SU-DHL-6 (cell line): ENCODE measurements around the gene PGLYRP4.

ENCODE experiments used
- H2AFZ ChIP-seq: fragments of 200-600 bp; sonication (generic); 2 replicates; pipeline ENCODE4 v1.6.1; 2014; ENCODE audit warnings: low read depth, mild to moderate bottlenecking, moderate library complexity, mixed read lengths, antibody characterized with exemption, low read length; ENCODE audit not compliant: severe bottlenecking
- H3F3A ChIP-seq: fragments of 200-600 bp; shearing (Covaris generic); 2 replicates; pipeline ENCODE4 v1.6.0; 2016; ENCODE audit warnings: antibody characterized with exemption, mild to moderate bottlenecking; ENCODE audit not compliant: insufficient read depth
- H3K27ac ChIP-seq: fragments of 200-600 bp; sonication (generic); 2 replicates; pipeline ENCODE4 v1.5.1; 2016; ENCODE audit warnings: low read depth, mild to moderate bottlenecking, low read length, moderate library complexity, mixed read lengths
- H3K27me3 ChIP-seq: fragments of 200-600 bp; sonication (generic), shearing (Covaris generic); 2 replicates; pipeline ENCODE4 v1.6.0; 2014; ENCODE audit warnings: mild to moderate bottlenecking, low read length
- H3K36me3 ChIP-seq: fragments of 200-600 bp; sonication (generic); 2 replicates; pipeline ENCODE4 v1.6.1; 2014; ENCODE audit warnings: mild to moderate bottlenecking, low read length, mixed read lengths
- H3K4me2 ChIP-seq: fragments of 300-600, 200-600 bp; shearing (Covaris generic), sonication (generic); 2 replicates; pipeline ENCODE4 v1.6.0; 2014; ENCODE audit warnings: low read length, low read depth, mild to moderate bottlenecking; ENCODE audit not compliant: poor library complexity, severe bottlenecking
- H3K4me3 ChIP-seq: fragments of 200-600 bp; sonication (generic); 2 replicates; pipeline ENCODE4 v1.5.1; 2014; ENCODE audit warnings: antibody characterized with exemption, low read length, mild to moderate bottlenecking, mixed read lengths; ENCODE audit not compliant: insufficient read depth, poor library complexity, severe bottlenecking
- H3K79me2 ChIP-seq: fragments of 200-600 bp; sonication (generic); 2 replicates; pipeline ENCODE4 v1.6.1; 2014; ENCODE audit warnings: mild to moderate bottlenecking, low read length, moderate library complexity; ENCODE audit not compliant: insufficient read depth
- H3K9ac ChIP-seq: fragments of 200-600 bp; sonication (generic); 2 replicates; pipeline ENCODE4 v1.7.0; 2014; ENCODE audit warnings: mild to moderate bottlenecking, low read length
- H3K9me2 ChIP-seq: fragments of 200-600 bp; sonication (generic); replicated peaks from 2 replicates; pipeline ENCODE4 v1.6.1; 2014; ENCODE audit warnings: low read length; ENCODE audit not compliant: insufficient read depth
- H3K9me3 ChIP-seq: fragments of 200-600 bp; sonication (generic); 2 replicates; pipeline ENCODE4 v1.6.1; 2014; ENCODE audit warnings: low read length, mixed read lengths; ENCODE audit not compliant: insufficient read depth
- H4K20me1 ChIP-seq: fragments of 200-600 bp; sonication (generic); 2 replicates; pipeline ENCODE4 v1.6.1; 2014; ENCODE audit warnings: low read depth, mild to moderate bottlenecking, antibody characterized with exemption, low read length, moderate library complexity, mixed read lengths
- EZH2phosphoT487 ChIP-seq: fragments of 200-600 bp; sonication (generic), shearing (Covaris generic); conservative IDR thresholded peaks from 2 replicates; pipeline ENCODE4 v1.6.1; 2018; ENCODE audit warnings: mild to moderate bottlenecking, antibody characterized with exemption, low read length, moderate library complexity, mixed read lengths
- TF ChIP-seq, protein P1 (sequence below): fragments of 200-600 bp; sonication (generic); IDR thresholded peaks from one replicate; pipeline ENCODE4 v1.5.1; 2017; ENCODE audit warnings: antibody characterized with exemption, mild to moderate bottlenecking, low read length, moderate library complexity; ENCODE audit not compliant: insufficient read depth, poor library complexity, severe bottlenecking

Gene PGLYRP4

DNA sequence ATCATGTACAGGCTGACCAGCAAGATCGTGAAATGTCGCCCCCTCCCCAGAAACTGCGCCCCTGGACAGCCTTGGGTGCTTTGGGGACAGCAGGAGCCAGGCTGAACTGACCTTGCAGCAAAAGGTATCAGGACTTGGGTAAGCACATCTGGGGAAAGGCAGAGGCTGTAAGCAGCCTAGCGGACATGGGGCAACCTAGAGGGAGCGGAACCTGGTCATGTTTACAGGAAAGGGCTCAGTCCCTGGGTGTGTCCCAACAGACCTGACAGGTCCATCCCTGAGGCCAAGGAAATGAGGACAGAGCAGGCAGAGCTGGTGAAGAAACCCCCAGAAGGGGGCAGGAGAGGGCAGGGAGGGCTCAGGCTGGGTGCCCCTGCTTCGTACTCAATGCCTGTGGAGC, 45.3 kb upstream of the PGLYRP4 start:
- Histone ChIP-seq H3K9me3 (no peaks in the 10 kb centered on the region), H3K79me2 (no peaks in the 10 kb centered on the region), H3F3A (no peaks in the 10 kb centered on the region), H3K9ac (no peak overlapping the region), H3K36me3 (no peaks in the 10 kb centered on the region), H3K27me3 (no peaks in the 10 kb centered on the region), H2AFZ (no peak overlapping the region), H3K4me3 (no peak overlapping the region), H3K27ac (no peak overlapping the region), H3K9me2 (no peaks in the 10 kb centered on the region), H3K4me2 (no peak overlapping the region), H4K20me1 (no peaks in the 10 kb centered on the region)
- TF ChIP-seq, protein P1, sequence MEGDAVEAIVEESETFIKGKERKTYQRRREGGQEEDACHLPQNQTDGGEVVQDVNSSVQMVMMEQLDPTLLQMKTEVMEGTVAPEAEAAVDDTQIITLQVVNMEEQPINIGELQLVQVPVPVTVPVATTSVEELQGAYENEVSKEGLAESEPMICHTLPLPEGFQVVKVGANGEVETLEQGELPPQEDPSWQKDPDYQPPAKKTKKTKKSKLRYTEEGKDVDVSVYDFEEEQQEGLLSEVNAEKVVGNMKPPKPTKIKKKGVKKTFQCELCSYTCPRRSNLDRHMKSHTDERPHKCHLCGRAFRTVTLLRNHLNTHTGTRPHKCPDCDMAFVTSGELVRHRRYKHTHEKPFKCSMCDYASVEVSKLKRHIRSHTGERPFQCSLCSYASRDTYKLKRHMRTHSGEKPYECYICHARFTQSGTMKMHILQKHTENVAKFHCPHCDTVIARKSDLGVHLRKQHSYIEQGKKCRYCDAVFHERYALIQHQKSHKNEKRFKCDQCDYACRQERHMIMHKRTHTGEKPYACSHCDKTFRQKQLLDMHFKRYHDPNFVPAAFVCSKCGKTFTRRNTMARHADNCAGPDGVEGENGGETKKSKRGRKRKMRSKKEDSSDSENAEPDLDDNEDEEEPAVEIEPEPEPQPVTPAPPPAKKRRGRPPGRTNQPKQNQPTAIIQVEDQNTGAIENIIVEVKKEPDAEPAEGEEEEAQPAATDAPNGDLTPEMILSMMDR = no peak
- no peak for TF ChIP-seq EZH2phosphoT487

DNA sequence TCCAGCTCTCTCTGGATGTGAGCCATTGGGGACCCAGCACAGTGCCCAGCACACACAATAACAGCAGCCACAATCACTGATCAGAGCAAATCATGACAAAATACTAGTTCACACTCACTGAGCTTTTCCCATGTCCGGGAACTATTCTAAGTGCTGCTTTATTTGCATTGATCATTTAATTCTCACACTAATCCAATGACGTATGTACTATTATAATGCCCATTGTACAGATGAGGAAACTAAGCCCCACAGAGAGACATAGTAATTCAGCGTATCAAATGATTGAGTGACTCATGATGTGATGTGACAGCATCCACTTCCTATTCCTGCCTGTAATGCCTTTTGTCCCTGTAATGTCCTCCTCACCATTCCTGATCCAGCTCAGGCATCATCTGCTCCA, 44.2 kb upstream of the PGLYRP4 start:
- Histone ChIP-seq H2AFZ (no peak overlapping the region), H3K4me2 (no peak overlapping the region), H3K9ac (no peak overlapping the region), H3F3A (no peaks in the 10 kb centered on the region), H3K27ac (no peak overlapping the region), H3K27me3 (no peaks in the 10 kb centered on the region), H3K9me2 (no peaks in the 10 kb centered on the region), H4K20me1 (no peaks in the 10 kb centered on the region), H3K36me3 (no peaks in the 10 kb centered on the region), H3K79me2 (no peaks in the 10 kb centered on the region), H3K4me3 (no peak overlapping the region), H3K9me3 (no peaks in the 10 kb centered on the region)
- TF ChIP-seq, protein P1 = no peak
- no peak for TF ChIP-seq EZH2phosphoT487

DNA sequence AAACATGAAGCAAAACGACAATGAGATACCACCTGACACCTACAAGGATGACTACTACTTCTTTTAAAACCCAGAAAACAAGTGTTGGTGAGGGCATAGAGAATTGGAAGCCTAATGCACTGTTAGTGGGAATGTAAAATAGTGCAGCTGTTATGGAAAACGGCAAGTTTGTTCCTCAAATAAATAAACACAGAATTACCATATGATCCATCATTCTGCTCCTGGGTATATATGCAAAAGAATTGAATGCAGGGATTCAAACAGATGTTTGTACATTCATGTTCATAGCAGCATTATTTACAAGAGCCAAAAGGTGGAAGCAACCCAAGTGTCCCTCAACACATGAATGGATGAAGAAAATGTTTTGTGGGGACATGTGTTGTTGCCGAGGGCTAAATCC, 43.6 kb upstream of the PGLYRP4 start:
- Histone ChIP-seq H3K9me3 (no peaks in the 10 kb centered on the region), H2AFZ (no peak overlapping the region), H3K4me2 (no peak overlapping the region), H3K36me3 (no peaks in the 10 kb centered on the region), H3K27me3 (no peaks in the 10 kb centered on the region), H4K20me1 (no peaks in the 10 kb centered on the region), H3K4me3 (no peak overlapping the region), H3K79me2 (no peaks in the 10 kb centered on the region), H3K27ac (no peak overlapping the region), H3F3A (no peaks in the 10 kb centered on the region), H3K9me2 (no peaks in the 10 kb centered on the region), H3K9ac (no peak overlapping the region)
- no peak for TF ChIP-seq EZH2phosphoT487
- TF ChIP-seq, protein P1 = no peak
